Right lung (tissue), 10 donors: Measurements from ENCODE around the gene DCAF15. TPM values are rescaled to one million over a fixed set of nuclear protein-coding genes. Genes with fewer than 3 reads are reported as not detected.
"Not testable (repeated sequence)": the region's sequence is repeated elsewhere in the genome, so short reads cannot be mapped to it uniquely, and the experiment has no call there.

Source experiments
- DNase-seq, 2 donors: peaks; one replicate each; pipeline ENCODE4 v3.0.0-alpha.2; 2013
- long read RNA-seq, 8 donors: transcript quantifications; one replicate each; lab custom pipeline, GENCODE V29; 2026
- polyA plus RNA-seq, 5 donors: library from polyadenylated mRNA; unstranded; fragments of 120-200 nt; gene quantifications; one replicate each; pipeline versions ENCODE4 v1.2.1 to v1.2.3, GENCODE V29; 2013; ENCODE audit warnings: inconsistent platforms in 1 of 5, low replicate concordance in 1 of 5; ENCODE audit not compliant: insufficient read length in 5 of 5, insufficient read depth in 1 of 5

Gene DCAF15
- 10 to 100 TPM; 25.0 to 39.7 (median 29.0) TPM for polyA plus RNA-seq
- long read RNA-seq, donor 1, partial matches to known transcripts: 0 of 2 reads
- long read RNA-seq, donor 1, other reads (novel, unspliced or antisense): 0 of 2 reads
- long read RNA-seq, donor 2, partial matches to known transcripts: 0 of 1 reads
- long read RNA-seq, donor 2, other reads (novel, unspliced or antisense): 0 of 1 reads
- long read RNA-seq, donor 3, partial matches to known transcripts: 10 of 10 reads
- long read RNA-seq, donor 3, other reads (novel, unspliced or antisense): 0 of 10 reads
- long read RNA-seq, donor 4, partial matches to known transcripts: 0 of 1 reads
- long read RNA-seq, donor 4, other reads (novel, unspliced or antisense): 0 of 1 reads
- long read RNA-seq, donor 5, partial matches to known transcripts: 0 of 1 reads
- long read RNA-seq, donor 5, other reads (novel, unspliced or antisense): 0 of 1 reads
- long read RNA-seq, donor 6, transcript DCAF15-201 (13 exons, 2,278 nt): major isoform, 6 of 6 reads
- long read RNA-seq, donor 6, partial matches to known transcripts: 0 of 6 reads
- long read RNA-seq, donor 6, other reads (novel, unspliced or antisense): 0 of 6 reads
- long read RNA-seq, donor 7, transcript DCAF15-201 (13 exons, 2,278 nt): major isoform, 5 of 5 reads
- long read RNA-seq, donor 7, partial matches to known transcripts: 0 of 5 reads
- long read RNA-seq, donor 7, other reads (novel, unspliced or antisense): 0 of 5 reads
- long read RNA-seq, donor 8: 0 reads

GRCh38 chr19:13952154-13952930 lies at the start of gene DCAF15:
DCAF15 (plus strand) TSS chr19:13952509; CDS start chr19:13952513, 4 bp downstream.
- DNase-seq: peak; percentile 99 to 100

GRCh38 chr19:13902993-13903555 lies 49.2 kb upstream of the DCAF15 start:
- DNase-seq: no peak

GRCh38 chr19:13905634-13906520 lies 46.4 kb upstream of the DCAF15 start, which contains the start of the genes BRME1 and CC2D1A:
BRME1 (minus strand) TSS chr19:13906117; CDS start chr19:13904892, 1,225 bp downstream.
CC2D1A (plus strand) TSS chr19:13906201; CDS start chr19:13906442, 241 bp downstream.
- peak; percentile 79 to 85 for DNase-seq

GRCh38 chr19:13906521-13906904 lies 45.8 kb upstream of the DCAF15 start:
- no peak for DNase-seq

GRCh38 chr19:13906910-13907309 lies 45.4 kb upstream of the DCAF15 start:
- no peak for DNase-seq

- DNase-seq: no peak
Observed at GRCh38 chr19:13908674-13909073, 43.6 kb upstream of the DCAF15 start.

- DNase-seq: no peak
Observed at GRCh38 chr19:13909430-13909829, 42.9 kb upstream of the DCAF15 start.

GRCh38 chr19:13913352-13913751 lies 39.0 kb upstream of the DCAF15 start:
- no peak for DNase-seq

GRCh38 chr19:13914777-13915176 lies 37.5 kb upstream of the DCAF15 start:
- no peak for DNase-seq

GRCh38 chr19:13917888-13918406 lies 34.4 kb upstream of the DCAF15 start:
- DNase-seq: no peak

GRCh38 chr19:13918726-13919411 lies 33.4 kb upstream of the DCAF15 start:
- no peak for DNase-seq

- no peak for DNase-seq
Observed at GRCh38 chr19:13920524-13920923, 31.8 kb upstream of the DCAF15 start.

- DNase-seq: no peak
Observed at GRCh38 chr19:13920940-13921747, 31.2 kb upstream of the DCAF15 start.

- DNase-seq: not testable (repeated sequence)
Observed at GRCh38 chr19:13922118-13922517, 30.2 kb upstream of the DCAF15 start.

- no peak for DNase-seq
Observed at GRCh38 chr19:13923194-13923987, 28.9 kb upstream of the DCAF15 start.

- no peak for DNase-seq
Observed at GRCh38 chr19:13926010-13926409, 26.3 kb upstream of the DCAF15 start.

GRCh38 chr19:13926715-13927114 lies 25.6 kb upstream of the DCAF15 start:
- DNase-seq: no peak

- DNase-seq: no peak
Observed at GRCh38 chr19:13929340-13929739, 23.0 kb upstream of the DCAF15 start.
